Stimulated activated naive CD4-positive, alpha-beta T cell treated with Interleukin-2 at 50 U/mL for 16 hours (primary cell): ENCODE measurements around the gene GMPR.
"Not testable (repeated sequence)": the region's sequence is repeated elsewhere in the genome, so short reads cannot be mapped to it uniquely, and the experiment has no call there.

Experiments
- DNase-seq: peaks from one replicate; lab custom pipeline; 2025; lab: John Stamatoyannopoulos, UW

Gene GMPR

DNA sequence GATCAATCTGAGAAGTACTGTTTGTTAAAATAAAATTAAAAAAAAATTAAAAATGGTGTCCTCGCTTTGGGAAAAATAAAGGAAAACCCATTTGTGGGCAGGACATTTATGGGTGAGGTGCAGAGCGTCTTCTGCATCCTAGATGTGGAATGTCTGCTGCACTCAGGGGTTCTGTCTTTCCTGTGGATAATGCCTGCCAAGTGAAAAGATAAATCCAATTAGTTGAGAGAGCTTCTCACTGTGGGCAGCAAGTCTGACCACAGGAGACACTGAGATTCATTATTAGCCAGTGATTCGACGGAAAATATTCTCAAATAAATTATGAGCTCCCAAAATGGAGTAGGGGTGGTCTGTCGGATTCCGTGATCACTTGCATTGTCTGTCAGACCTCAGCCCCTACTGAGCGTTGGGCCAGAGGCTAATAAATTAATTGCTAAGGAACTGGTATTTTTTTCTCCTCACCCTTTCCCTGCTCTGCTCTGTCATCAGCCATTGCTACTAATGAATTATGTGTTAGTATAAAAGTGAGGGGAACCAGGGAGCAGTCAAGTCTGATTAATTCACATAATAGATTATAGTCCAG is 10.0 kb downstream of the GMPR start:
- DNase-seq: no peak

GRCh38 chr6:16249971-16250370 is 11.6 kb downstream of the GMPR start:
- no peak for DNase-seq

DNA sequence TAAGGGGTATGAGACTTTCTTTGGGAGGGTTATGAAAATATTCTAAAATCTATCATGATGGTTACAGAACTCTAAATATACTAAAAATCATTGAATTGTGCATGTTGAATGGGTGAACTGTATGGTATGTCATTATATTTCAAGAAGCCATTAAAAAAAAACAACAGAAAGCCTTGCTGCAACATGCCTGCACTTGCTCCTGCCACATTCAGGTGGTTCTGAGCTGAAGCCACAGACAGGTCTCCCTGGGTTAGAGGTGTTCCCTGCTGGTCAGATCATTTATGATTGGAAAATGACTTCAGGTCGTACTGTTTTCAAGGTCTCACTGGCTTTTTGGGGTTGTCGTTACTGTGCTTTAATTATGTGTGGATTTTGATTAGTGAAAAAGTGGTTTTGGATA is 13.3 kb downstream of the GMPR start:
- DNase-seq: no peak

GRCh38 chr6:16252686-16253299 is 14.4 kb downstream of the GMPR start:
- DNase-seq: no peak

DNA sequence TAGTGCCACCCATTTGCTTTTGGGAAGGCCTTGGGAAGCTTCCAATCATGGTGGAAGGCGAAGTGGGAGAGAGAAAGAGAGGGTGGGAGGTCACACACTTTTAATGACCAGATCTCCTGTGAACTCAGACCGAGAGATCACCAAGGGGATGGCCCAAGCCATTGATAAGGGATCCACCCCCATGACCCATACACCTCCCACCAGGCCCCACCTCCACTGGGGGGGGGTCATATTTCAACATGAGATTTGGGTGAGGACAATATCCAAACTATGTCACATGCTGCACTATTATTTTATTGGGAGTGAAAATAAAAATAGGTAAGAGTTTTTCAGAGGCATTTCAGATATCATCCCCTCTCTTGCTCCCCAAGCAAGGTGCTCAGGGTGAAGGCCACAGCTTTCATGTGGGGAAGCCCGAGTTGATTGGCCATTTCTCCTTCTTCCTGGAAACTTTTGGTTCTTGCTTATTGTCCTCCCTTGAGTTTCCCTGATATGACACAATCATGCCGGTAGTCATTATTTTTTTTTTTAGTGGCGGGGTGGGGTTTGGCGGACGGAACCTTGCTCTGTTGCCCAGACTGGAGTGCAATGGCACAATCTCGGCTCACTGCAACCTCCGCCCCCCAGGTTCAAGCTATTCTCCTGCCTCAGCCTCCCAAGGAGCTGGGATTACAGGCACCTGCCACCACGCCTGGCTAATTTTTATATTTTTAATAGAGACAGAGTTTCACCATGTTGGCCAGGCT is 15.2 kb downstream of the GMPR start:
- no peak for DNase-seq

DNA sequence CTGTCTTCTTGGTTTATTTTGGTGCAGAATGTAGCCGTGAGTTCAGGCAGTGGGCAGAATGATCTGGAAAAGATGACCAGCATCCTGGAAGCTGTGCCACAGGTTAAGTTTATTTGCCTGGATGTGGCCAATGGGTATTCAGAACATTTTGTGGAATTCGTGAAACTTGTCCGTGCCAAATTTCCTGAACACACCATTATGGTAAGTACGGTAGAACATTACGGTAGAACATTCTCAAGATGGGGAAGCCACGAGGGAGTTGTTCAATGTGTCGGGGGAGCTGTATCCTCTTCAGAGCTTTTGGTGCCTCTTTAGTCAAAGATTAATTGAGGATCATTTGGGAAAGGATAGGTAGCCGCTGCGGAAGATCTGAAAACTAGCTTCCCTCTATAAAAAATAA is 16.1 kb downstream of the GMPR start:
- no peak for DNase-seq

- no peak for DNase-seq
These were observed 18.4 kb downstream of the GMPR start for GRCh38 chr6:16256781-16257180.

- DNase-seq: no peak
These were observed 19.8 kb downstream of the GMPR start for GRCh38 chr6:16257999-16258708.

DNA sequence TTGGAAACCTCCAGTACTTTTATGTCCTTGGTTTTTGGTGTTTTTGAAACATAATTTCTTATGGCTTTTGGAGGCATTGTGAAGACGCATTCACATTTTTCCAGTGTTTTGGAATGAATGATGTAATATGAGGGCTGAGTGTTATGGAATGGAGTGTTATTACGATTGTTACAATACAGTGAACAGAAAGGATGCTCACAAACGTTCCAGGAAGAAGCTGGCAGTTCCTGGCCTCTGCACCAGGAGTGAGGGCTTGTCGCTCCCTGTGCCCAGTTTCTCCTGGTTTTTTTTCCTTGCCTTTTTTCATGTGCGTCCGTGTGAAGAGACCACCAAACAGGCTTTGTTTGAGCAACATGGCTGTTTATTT is 20.3 kb downstream of the GMPR start:
- DNase-seq: no peak

DNA sequence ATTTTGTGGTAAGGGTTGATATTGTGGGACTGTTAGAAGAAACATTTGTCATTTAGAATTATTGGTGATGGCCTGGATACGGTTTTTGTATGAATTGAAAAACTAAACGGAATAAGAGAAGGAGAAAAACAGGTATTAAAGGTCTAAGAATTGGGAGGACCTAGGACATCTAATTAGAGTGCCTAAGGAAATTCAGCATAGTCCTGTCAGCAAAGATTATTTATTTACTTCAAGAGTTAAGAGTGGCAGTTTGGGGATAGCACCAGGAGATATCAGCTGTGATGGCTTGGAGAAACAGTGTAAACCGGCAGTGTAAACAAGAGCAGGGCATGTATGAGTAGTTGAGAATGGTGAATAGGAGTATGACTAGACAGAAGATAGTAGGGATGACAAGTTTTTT is 21.2 kb downstream of the GMPR start:
- DNase-seq: not testable (repeated sequence)

DNA sequence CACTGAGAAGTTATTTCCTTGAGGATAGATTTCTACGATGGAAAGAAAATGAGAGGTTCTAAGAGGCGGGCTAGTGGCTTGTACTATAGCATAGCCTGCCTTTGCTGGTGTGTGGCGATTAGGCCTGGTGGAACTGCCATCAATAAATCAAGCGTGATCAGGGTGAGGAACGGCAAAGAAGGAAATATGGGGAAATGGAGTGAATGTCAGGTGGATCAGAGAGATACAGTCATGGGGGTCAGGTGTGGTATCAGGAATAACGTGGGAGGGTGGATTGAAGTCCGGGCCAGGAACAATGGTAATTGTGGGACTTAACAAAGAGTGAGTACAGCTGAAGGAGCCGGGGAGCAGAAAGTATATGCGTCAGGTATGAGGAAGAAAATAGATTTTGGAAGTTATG is 22.2 kb downstream of the GMPR start:
- not testable (repeated sequence) for DNase-seq

DNA sequence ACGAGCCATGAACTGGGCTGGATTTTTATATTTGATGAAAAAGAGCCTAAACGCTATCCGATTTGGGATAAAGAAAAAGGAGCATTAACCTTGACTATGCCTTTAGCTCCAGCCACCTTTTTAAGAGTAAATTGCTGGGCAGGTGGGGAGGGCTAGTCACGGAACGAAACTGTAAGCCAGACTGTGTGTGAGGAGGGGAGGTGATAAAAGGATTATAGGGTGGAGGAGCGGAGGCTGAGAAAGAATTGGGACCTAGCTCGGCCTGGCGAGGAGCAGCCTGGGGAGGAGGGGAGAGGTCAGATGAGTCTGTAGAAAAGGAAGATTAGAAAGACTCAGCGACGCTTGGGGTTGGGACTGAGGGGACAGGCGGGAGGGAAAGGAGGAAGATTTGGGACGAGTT is 24.4 kb downstream of the GMPR start:
- DNase-seq: not testable (repeated sequence)

DNA sequence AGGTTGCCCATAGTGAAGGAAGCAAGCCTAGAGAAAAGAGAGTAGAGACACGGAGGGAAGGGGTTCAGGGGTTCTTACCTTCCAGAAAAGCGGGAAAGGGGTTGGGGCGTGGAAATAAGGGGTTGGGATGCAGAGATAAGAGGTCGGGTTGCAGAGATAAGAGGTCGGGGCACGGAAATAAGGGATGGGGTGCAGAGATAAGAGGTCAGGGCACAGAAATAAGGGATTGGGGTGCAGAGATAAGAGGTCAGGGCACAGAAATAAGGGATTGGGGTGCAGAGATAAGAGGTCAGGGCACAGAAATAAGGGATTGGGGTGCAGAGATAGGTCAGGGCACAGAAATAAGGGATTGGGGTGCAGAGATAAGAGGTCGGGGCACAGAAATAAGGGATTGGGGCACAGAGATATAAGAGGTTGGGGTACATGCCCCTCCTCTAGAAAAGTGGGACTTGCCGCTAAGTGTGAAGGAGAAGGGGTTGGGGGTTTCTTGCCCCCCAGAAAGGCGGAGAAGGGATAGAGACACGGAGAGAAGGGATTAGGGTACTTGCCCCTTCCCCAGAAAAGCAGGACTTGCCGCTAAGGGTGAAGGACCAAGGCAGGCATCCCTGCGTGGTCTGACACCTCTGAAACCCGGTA is 25.2 kb downstream of the GMPR start:
- DNase-seq: not testable (repeated sequence)

- no peak for DNase-seq
These were observed 26.4 kb downstream of the GMPR start for GRCh38 chr6:16264785-16265184.

- no peak for DNase-seq
These were observed 27.3 kb downstream of the GMPR start for GRCh38 chr6:16265351-16266341.

- no peak for DNase-seq
These were observed 29.3 kb downstream of the GMPR start for GRCh38 chr6:16267428-16268263.

- not testable (repeated sequence) for DNase-seq
These were observed 31.2 kb downstream of the GMPR start for GRCh38 chr6:16269442-16270070.

DNA sequence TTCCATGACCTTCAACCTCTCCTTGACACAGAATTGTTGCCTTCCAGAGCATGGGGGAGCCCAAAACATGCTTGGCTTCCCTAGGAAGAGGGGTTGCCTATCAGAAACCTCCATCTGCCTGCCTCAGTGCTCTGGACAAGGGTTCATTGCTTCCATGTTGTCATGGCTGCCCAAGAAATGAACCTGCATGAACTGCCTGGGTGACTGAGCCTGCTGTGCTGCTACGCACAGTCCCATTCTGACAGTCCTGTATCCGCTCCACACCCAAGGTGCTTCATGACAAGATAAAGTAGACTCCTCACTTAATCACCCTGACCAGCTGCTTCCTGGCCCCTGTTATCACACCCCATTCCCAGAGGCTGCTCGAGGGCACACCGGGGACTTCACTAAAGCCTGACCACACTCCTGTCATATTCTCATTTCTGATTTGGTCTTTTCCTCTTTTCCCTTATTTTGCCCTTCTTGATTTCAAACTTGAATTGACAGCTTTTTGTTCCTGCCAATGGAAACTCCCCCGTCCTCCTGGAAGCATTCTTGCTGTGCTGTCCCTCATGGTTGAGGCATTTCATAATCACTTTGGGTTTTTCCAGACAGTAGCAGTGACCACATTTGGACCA is 31.9 kb downstream of the GMPR start:
- DNase-seq: no peak

- no peak for DNase-seq
These were observed 33.0 kb downstream of the GMPR start for GRCh38 chr6:16271428-16271827.
